Measurements from ENCODE around the gene PWP2. TPM values are rescaled to one million over a fixed set of nuclear protein-coding genes. Genes with fewer than 3 reads are reported as not detected.

The PWP2 gene
- total RNA-seq, 4 donors from 2014 or later, result 5.6 to 63.5 (median 10.6) TPM

- H3K36me3 ChIP-seq, result peaks cover 0 to 80% (median 0%) of the 10 kb centered on the region in 3 donors
- no peaks in the 10 kb centered on the region for H3K9me3 ChIP-seq
- no peak overlapping the region for H3K4me3 ChIP-seq
- TF ChIP-seq POLR2A (IDR thresholded peaks at IDR 0.05) (no peak), CTCF (IDR thresholded peaks at IDR 0.05) (no peak)
- DNase-seq, result no peak
- H3K27me3 ChIP-seq, result no peaks in the 10 kb centered on the region
- peaks cover 0 to 5% (median 0%) of the 10 kb centered on the region in 4 donors for H3K4me1 ChIP-seq
- H3K27ac ChIP-seq, result no peak overlapping the region
Measured at GRCh38 chr21:44063151-44063912, 43.9 kb upstream of the PWP2 start.

- Histone ChIP-seq H3K36me3 (peaks cover 0 to 80% (median 0%) of the 10 kb centered on the region in 3 donors), H3K27ac (peak overlapping the region; percentile 51 to 65 (median 58)), H3K4me3 (no peak overlapping the region), H3K9me3 (no peaks in the 10 kb centered on the region), H3K27me3 (no peaks in the 10 kb centered on the region), H3K4me1 (peaks cover 0 to 5% (median 0%) of the 10 kb centered on the region in 4 donors)
- no peak for DNase-seq
- TF ChIP-seq POLR2A (IDR thresholded peaks at IDR 0.05) (no peak), CTCF (IDR thresholded peaks at IDR 0.05) (no peak)
Measured at GRCh38 chr21:44064852-44065403, 42.3 kb upstream of the PWP2 start.

DNA sequence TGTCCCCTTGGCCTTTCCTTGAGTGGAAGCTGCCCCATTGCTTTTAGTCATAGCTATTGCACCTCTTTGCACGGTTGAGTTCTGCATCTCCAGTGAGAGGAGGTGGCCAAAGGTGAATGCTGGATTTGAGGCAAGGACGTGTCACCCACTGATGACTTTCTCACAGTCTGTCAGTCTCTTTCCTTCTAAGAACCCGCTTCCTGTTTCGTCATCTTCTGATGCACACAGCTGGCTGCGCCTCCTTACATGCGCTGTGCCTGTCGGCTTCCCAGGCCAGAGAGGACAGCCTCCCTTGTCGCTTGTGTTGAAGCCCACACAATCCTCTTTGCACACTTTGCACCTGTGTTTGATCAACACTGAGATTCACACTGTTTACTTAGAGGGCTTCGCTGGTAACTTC, 41.8 kb upstream of the PWP2 start:
- peaks cover 0 to 79% (median 0%) of the 10 kb centered on the region in 3 donors for H3K36me3 ChIP-seq

DNA sequence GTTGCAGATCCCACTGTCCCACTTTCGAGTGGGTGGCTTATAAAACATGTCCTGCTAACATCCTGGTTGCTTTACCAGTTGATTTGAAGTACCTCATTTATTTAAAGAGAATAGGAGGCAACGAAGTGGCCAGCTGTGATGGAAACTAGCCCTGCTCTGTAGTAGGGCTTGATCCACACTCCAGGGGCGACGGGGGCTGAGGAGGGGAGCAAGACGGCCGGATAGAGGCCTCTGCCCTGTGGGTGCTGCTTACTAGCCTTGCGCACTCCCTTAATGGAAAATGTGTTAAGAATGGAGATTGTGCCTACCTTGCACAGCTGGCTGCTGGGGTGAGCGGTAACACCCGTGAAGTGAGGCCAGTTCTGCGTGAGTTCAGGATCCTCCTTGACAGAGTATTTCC, 41.1 kb upstream of the PWP2 start:
- TF ChIP-seq CTCF (IDR thresholded peaks at IDR 0.05) (no peak), POLR2A (IDR thresholded peaks at IDR 0.05) (no peak)
- Histone ChIP-seq H3K4me1 (peaks cover 0 to 5% (median 0%) of the 10 kb centered on the region in 4 donors), H3K9me3 (no peaks in the 10 kb centered on the region), H3K27me3 (no peaks in the 10 kb centered on the region), H3K36me3 (peaks cover 0 to 81% (median 0%) of the 10 kb centered on the region in 3 donors), H3K27ac (peak overlapping the region; percentile 53 to 66 (median 61)), H3K4me3 (no peak overlapping the region)
- no peak for DNase-seq

More for the DNA sequence above, 41.8 kb upstream of the PWP2 start:
- TF ChIP-seq CTCF (IDR thresholded peaks at IDR 0.05), result no peak
- no peak for TF ChIP-seq POLR2A (IDR thresholded peaks at IDR 0.05)
- peaks cover 0 to 5% (median 0%) of the 10 kb centered on the region in 4 donors for H3K4me1 ChIP-seq
- H3K27ac ChIP-seq, result peak overlapping the region; percentile 53 to 65 (median 60)
- no peaks in the 10 kb centered on the region for H3K9me3 ChIP-seq
- H3K27me3 ChIP-seq, result no peaks in the 10 kb centered on the region
- H3K4me3 ChIP-seq, result no peak overlapping the region
- peak in 2 of 3 donors; percentile 76 to 88 for DNase-seq

DNA sequence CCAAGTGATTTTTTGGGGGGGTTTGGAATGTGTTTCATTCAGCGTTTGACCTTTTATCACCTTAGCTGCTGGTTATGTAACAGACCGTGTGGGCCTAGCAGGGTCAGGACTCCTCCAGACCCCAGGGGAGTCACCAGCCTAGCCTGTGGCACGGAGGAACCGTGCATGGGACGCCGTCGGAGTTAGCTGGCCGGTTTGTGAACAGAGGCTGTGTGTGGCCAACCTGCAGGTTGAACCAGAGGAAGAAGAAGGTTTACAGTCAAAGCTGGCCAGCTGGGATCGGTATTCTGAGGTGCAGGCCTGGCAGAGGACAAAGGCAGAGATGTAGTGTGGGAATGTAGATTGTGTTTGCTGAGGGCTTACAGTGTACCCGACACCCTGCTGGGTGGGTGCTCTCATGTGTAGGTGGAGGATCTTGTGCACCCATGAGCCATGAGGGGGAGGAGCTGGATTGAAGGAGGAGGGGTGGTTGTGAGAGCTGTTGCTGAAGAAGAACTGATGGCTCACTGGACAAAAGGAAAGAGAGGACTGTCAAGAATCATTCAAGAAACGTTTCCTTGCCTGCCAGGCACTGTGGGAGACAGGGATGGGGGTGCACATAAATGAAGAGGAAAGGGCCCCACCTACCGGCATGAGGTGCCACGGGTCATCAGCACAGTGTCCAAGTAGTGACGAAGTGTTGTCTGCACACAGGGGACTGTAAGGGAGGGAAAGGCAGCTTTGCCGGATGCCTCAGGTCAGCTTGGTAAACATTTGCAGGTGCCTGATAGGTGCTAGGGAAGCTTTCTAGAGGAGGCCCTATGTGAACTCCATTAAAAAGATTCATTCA, 40.0 kb upstream of the PWP2 start:
- no peak overlapping the region for H3K27ac ChIP-seq
- TF ChIP-seq POLR2A (IDR thresholded peaks at IDR 0.05), result no peak
- TF ChIP-seq CTCF (IDR thresholded peaks at IDR 0.05), result no peak
- H3K27me3 ChIP-seq, result no peaks in the 10 kb centered on the region
- H3K4me1 ChIP-seq, result peaks cover 0 to 5% (median 0%) of the 10 kb centered on the region in 4 donors
- no peak overlapping the region for H3K4me3 ChIP-seq
- DNase-seq, result no peak
- H3K36me3 ChIP-seq, result peaks cover 0 to 88% (median 0%) of the 10 kb centered on the region in 3 donors
- H3K9me3 ChIP-seq, result no peaks in the 10 kb centered on the region

All from Peyer's patch (tissue), 4 donors.